ENCODE results near the gene CPSF3. TPM values are rescaled to one million over a fixed set of nuclear protein-coding genes. Genes with fewer than 3 reads are reported as not detected.

The CPSF3 gene
- total and polyA plus RNA-seq, 2 of the 13 experiments (the other 11 are each of a cell fraction or from before 2014, with no cell fraction given): 19.8 to 93.0 TPM

DNA sequence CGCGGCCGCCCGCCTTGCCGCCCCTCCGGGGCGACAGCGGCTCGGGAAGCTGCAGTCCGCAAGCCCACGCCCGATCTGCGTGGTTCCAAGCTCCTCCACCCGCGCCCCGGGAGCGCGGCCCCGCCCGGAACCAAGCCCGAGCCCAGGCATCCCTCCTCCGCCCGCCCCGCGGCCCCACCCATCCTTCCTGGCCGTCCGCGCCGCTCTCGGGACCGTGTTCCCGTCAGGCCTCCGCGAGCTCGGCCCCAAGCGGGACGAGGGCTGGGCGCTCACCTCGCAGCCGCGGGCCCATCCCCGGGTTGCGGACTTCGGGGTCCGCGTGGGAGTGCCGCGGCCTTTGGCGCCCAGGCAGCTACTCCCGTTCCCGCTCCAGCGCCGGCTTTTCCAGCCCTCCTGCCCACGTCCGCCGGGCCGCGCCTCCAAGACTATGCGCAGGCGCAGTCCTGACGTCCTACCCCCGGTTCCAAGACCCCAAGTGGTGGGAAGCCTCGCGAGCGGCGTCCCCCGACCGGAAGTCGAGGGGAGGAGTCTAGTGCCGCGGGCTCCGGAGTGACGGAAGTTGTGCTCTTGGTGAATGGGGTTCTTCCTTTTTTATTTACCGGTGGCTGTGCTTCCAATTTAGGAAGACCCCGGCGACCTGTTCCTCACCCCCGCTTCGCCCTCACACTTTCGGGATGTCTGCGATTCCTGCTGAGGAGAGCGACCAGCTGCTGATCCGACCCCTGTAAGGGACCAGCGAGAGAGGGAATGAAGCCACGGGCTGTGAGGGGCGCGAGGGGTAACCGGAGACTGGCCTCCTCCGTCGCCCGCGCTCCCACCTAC lies at the start of gene CPSF3, which contains the start of gene ITGB1BP1 (continued):
- TF ChIP-seq CREB1 (IDR thresholded peaks at IDR 0.05): peak; percentile 78
- TF ChIP-seq CREB1 (CRISPR knock-in tag; IDR thresholded peaks at IDR 0.05): peak; percentile 60; the same call in 1 of the 2 replicates
- TF ChIP-seq SIX4 (CRISPR knock-in tag; IDR thresholded peaks at IDR 0.05): no peak
- TF ChIP-seq ZNF761 (CRISPR knock-in tag; conservative IDR thresholded peaks at IDR 0.05): peak; percentile 83
- peak; percentile 97 for TF ChIP-seq SPEN (CRISPR knock-in tag; IDR thresholded peaks at IDR 0.05; ENCODE audit: low read depth)
- peak; percentile 54; the same call in 1 of the 2 replicates for TF ChIP-seq ZNF747 (CRISPR knock-in tag; IDR thresholded peaks at IDR 0.05; ENCODE audit: borderline replicate concordance)
- peak; percentile 12; the same call in 1 of the 2 replicates for TF ChIP-seq CBX5 (CRISPR knock-in tag; IDR thresholded peaks at IDR 0.05; ENCODE audit: borderline replicate concordance)
- TF ChIP-seq NR2F1 (CRISPR knock-in tag; IDR thresholded peaks at IDR 0.05): 0 out of 4 replicates have a peak, but pooled peaks of 1 of the 2 experiments have one; percentile 16
- TF ChIP-seq GZF1 (CRISPR knock-in tag; IDR thresholded peaks at IDR 0.05): peak; percentile 61; the same call in 1 of the 2 replicates
- TF ChIP-seq CC2D1A (CRISPR knock-in tag; IDR thresholded peaks at IDR 0.05): no peak
- TF ChIP-seq NPAS2 (CRISPR knock-in tag; IDR thresholded peaks at IDR 0.05; ENCODE audit: borderline replicate concordance): no peak
- 0 out of 2 replicates have a peak, but pooled peaks have one; percentile 46 for TF ChIP-seq RFX5 (IDR thresholded peaks at IDR 0.05; ENCODE audit: low read depth, low read length)
- TF ChIP-seq NR1H2 (CRISPR knock-in tag; IDR thresholded peaks at IDR 0.05; ENCODE audit: borderline replicate concordance, low read depth): no peak
- peak; percentile 86; the same call in 1 of the 2 replicates for TF ChIP-seq MYNN (CRISPR knock-in tag; IDR thresholded peaks at IDR 0.05; ENCODE audit: low read depth)
- TF ChIP-seq ZNF724P (CRISPR knock-in tag; IDR thresholded peaks at IDR 0.05; ENCODE audit: borderline replicate concordance): no peak; the same call in none of the 2 replicates
- TF ChIP-seq ZNF652 (CRISPR knock-in tag; IDR thresholded peaks at IDR 0.05; ENCODE audit: borderline replicate concordance, low read depth): no peak
- TF ChIP-seq, protein P1, sequence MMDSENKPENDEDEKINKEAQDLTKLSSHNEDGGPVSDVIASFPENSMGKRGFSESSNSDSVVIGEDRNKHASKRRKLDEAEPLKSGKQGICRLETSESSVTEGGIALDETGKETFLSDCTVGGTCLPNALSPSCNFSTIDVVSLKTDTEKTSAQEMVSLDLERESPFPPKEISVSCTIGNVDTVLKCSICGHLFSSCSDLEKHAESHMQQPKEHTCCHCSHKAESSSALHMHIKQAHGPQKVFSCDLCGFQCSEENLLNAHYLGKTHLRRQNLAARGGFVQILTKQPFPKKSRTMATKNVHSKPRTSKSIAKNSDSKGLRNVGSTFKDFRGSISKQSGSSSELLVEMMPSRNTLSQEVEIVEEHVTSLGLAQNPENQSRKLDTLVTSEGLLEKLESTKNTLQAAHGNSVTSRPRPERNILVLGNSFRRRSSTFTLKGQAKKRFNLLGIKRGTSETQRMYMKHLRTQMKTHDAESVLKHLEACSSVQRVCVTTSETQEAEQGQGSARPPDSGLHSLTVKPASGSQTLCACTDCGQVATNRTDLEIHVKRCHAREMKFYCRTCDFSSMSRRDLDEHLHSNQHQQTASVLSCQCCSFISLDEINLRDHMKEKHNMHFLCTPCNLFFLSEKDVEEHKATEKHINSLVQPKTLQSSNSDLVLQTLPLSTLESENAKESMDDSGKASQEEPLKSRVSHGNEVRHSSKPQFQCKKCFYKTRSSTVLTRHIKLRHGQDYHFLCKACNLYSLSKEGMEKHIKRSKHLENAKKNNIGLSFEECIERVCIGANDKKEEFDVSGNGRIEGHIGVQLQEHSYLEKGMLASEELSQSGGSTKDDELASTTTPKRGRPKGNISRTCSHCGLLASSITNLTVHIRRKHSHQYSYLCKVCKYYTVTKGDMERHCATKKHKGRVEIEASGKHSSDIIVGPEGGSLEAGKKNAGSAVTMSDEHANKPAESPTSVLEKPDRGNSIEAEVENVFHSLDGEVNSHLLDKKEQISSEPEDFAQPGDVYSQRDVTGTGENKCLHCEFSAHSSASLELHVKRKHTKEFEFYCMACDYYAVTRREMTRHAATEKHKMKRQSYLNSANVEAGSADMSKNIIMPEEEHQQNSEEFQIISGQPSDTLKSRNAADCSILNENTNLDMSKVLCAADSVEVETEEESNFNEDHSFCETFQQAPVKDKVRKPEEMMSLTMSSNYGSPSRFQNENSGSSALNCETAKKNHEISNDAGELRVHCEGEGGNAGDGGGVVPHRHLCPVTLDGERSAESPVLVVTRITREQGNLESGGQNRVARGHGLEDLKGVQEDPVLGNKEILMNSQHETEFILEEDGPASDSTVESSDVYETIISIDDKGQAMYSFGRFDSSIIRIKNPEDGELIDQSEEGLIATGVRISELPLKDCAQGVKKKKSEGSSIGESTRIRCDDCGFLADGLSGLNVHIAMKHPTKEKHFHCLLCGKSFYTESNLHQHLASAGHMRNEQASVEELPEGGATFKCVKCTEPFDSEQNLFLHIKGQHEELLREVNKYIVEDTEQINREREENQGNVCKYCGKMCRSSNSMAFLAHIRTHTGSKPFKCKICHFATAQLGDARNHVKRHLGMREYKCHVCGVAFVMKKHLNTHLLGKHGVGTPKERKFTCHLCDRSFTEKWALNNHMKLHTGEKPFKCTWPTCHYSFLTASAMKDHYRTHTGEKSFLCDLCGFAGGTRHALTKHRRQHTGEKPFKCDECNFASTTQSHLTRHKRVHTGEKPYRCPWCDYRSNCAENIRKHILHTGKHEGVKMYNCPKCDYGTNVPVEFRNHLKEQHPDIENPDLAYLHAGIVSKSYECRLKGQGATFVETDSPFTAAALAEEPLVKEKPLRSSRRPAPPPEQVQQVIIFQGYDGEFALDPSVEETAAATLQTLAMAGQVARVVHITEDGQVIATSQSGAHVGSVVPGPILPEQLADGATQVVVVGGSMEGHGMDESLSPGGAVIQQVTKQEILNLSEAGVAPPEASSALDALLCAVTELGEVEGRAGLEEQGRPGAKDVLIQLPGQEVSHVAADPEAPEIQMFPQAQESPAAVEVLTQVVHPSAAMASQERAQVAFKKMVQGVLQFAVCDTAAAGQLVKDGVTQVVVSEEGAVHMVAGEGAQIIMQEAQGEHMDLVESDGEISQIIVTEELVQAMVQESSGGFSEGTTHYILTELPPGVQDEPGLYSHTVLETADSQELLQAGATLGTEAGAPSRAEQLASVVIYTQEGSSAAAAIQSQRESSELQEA (CRISPR knock-in tag; IDR thresholded peaks at IDR 0.05; ENCODE audit: not compliant biosample characterization): peak; percentile 22
